GM19397 (cell line): Measurements from ENCODE around the gene PGS1.

Experiments used
- ATAC-seq: cut with Tn5 transposase; IDR thresholded peaks from one replicate; pipeline ENCODE4 v1.9.1; 2021; ENCODE audit warnings: mild to moderate bottlenecking, moderate library complexity; ENCODE audit not compliant: unreplicated experiment

The PGS1 gene

GRCh38 chr17:78423961-78424675 is 45.7 kb downstream of the PGS1 start:
- ATAC-seq: no peak

- ATAC-seq: no peak
Observed at GRCh38 chr17:78425429-78425828, 47.0 kb downstream of the PGS1 start.

GRCh38 chr17:78426293-78426879 is 47.9 kb downstream of the PGS1 start:
- no peak for ATAC-seq

GRCh38 chr17:78427140-78427539 is 48.7 kb downstream of the PGS1 start:
- no peak for ATAC-seq

GRCh38 chr17:78428025-78428575 is 49.7 kb downstream of the PGS1 start:
- no peak for ATAC-seq

GRCh38 chr17:78428836-78429617 is 50.6 kb downstream of the PGS1 start:
- no peak for ATAC-seq

- ATAC-seq: no peak
Observed at GRCh38 chr17:78429618-78429995, 51.2 kb downstream of the PGS1 start.

GRCh38 chr17:78430892-78431691 is 52.6 kb downstream of the PGS1 start:
- ATAC-seq: no peak

GRCh38 chr17:78431692-78431958 is 53.2 kb downstream of the PGS1 start:
- no peak for ATAC-seq

- ATAC-seq: no peak
Observed at GRCh38 chr17:78432226-78433012, 54.0 kb downstream of the PGS1 start.

GRCh38 chr17:78433013-78433727 is 54.7 kb downstream of the PGS1 start:
- no peak for ATAC-seq

- no peak for ATAC-seq
Observed at GRCh38 chr17:78433780-78434335, 55.4 kb downstream of the PGS1 start.

- no peak for ATAC-seq
Observed at GRCh38 chr17:78434455-78435329, 56.2 kb downstream of the PGS1 start.

- ATAC-seq: no peak
Observed at GRCh38 chr17:78435330-78436005, 57.0 kb downstream of the PGS1 start.

GRCh38 chr17:78437508-78438169 is 59.2 kb downstream of the PGS1 start:
- no peak for ATAC-seq

- no peak for ATAC-seq
Observed at GRCh38 chr17:78438271-78438691, 59.8 kb downstream of the PGS1 start.

- no peak for ATAC-seq
Observed at GRCh38 chr17:78438694-78439325, 60.4 kb downstream of the PGS1 start.
